ENCODE data around the gene EIF6.
"Not testable (repeated sequence)": the region's sequence is repeated elsewhere in the genome, so short reads cannot be mapped to it uniquely, and the experiment has no call there.

The EIF6 gene

GRCh38 chr20:35260426-35260825, 24.1 kb downstream of the EIF6 start:
- Histone ChIP-seq H3K27ac (ENCODE audit: low read depth, low read length) (no peak overlapping the region), H3K4me3 (ENCODE audit: low read depth in 1 of 5, low read length in 5 of 5) (no peak overlapping the region), H3K4me1 (ENCODE audit: control insufficient read depth in 5 of 5, insufficient read depth in 5 of 5, low read length in 5 of 5) (peaks cover 0 to 11% (median 8%) of the 10 kb centered on the region in 5 donors), H3K27me3 (ENCODE audit: control insufficient read depth in 5 of 5, insufficient read depth in 4 of 5, low read length in 5 of 5) (no peaks in the 10 kb centered on the region), H3K36me3 (ENCODE audit: control insufficient read depth in 5 of 5, insufficient read depth in 5 of 5, low read length in 5 of 5) (peaks cover 0 to 33% (median 14%) of the 10 kb centered on the region in 5 donors), H3K9ac (ENCODE audit: low read length in 5 of 5) (no peak overlapping the region), H3K9me3 (ENCODE audit: control insufficient read depth in 5 of 5, low read length in 5 of 5) (no peaks in the 10 kb centered on the region)

GRCh38 chr20:35257175-35257909, 27.2 kb downstream of the EIF6 start:
- H3K4me3 ChIP-seq (ENCODE audit: low read depth in 1 of 5, low read length in 5 of 5), result no peak overlapping the region
- no peaks in the 10 kb centered on the region for H3K27me3 ChIP-seq (ENCODE audit: control insufficient read depth in 5 of 5, insufficient read depth in 4 of 5, low read length in 5 of 5)
- H3K36me3 ChIP-seq (ENCODE audit: control insufficient read depth in 5 of 5, insufficient read depth in 5 of 5, low read length in 5 of 5), result peaks cover 0 to 24% (median 10%) of the 10 kb centered on the region in 5 donors
- no peaks in the 10 kb centered on the region for H3K4me1 ChIP-seq (ENCODE audit: control insufficient read depth in 5 of 5, insufficient read depth in 5 of 5, low read length in 5 of 5)
- H3K9ac ChIP-seq (ENCODE audit: low read length in 5 of 5), result no peak overlapping the region
- no peaks in the 10 kb centered on the region for H3K9me3 ChIP-seq (ENCODE audit: control insufficient read depth in 5 of 5, low read length in 5 of 5)
- H3K27ac ChIP-seq (ENCODE audit: low read depth, low read length), result no peak overlapping the region

DNA sequence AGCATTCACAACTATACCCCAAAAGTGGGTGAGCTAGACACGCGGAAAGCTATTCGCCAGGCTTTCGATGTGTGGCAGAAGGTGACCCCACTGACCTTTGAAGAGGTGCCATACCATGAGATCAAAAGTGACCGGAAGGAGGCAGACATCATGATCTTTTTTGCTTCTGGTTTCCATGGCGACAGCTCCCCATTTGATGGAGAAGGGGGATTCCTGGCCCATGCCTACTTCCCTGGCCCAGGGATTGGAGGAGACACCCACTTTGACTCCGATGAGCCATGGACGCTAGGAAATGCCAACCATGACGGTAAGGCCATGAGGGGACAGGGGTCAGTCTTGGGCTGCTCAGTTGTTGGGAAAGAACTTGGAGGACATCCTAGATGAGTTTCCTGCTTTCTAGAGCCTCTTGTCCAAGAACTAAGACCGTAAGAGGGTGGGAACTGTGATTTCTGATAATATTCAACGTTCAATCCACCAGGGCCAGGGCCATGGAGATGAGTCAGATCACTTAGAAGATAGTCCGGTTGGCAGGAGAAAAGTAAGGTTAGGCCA, 30.0 kb downstream of the EIF6 start:
- Histone ChIP-seq H3K4me3 (ENCODE audit: low read depth in 1 of 5, low read length in 5 of 5) (no peak overlapping the region), H3K9ac (ENCODE audit: low read length in 5 of 5) (no peak overlapping the region), H3K27ac (ENCODE audit: low read depth, low read length) (no peak overlapping the region), H3K4me1 (ENCODE audit: control insufficient read depth in 5 of 5, insufficient read depth in 5 of 5, low read length in 5 of 5) (no peaks in the 10 kb centered on the region), H3K9me3 (ENCODE audit: control insufficient read depth in 5 of 5, low read length in 5 of 5) (no peaks in the 10 kb centered on the region), H3K36me3 (ENCODE audit: control insufficient read depth in 5 of 5, insufficient read depth in 5 of 5, low read length in 5 of 5) (peaks cover 0 to 13% (median 3%) of the 10 kb centered on the region in 5 donors), H3K27me3 (ENCODE audit: control insufficient read depth in 5 of 5, insufficient read depth in 4 of 5, low read length in 5 of 5) (no peaks in the 10 kb centered on the region)

GRCh38 chr20:35253010-35253409, 31.6 kb downstream of the EIF6 start:
- no peak overlapping the region for H3K4me3 ChIP-seq (ENCODE audit: low read depth in 1 of 5, low read length in 5 of 5)
- no peaks in the 10 kb centered on the region for H3K9me3 ChIP-seq (ENCODE audit: control insufficient read depth in 5 of 5, low read length in 5 of 5)
- no peaks in the 10 kb centered on the region for H3K4me1 ChIP-seq (ENCODE audit: control insufficient read depth in 5 of 5, insufficient read depth in 5 of 5, low read length in 5 of 5)
- no peaks in the 10 kb centered on the region for H3K27me3 ChIP-seq (ENCODE audit: control insufficient read depth in 5 of 5, insufficient read depth in 4 of 5, low read length in 5 of 5)
- H3K36me3 ChIP-seq (ENCODE audit: control insufficient read depth in 5 of 5, insufficient read depth in 5 of 5, low read length in 5 of 5), result peaks cover 0 to 13% (median 3%) of the 10 kb centered on the region in 5 donors
- no peak overlapping the region for H3K9ac ChIP-seq (ENCODE audit: low read length in 5 of 5)
- no peak overlapping the region for H3K27ac ChIP-seq (ENCODE audit: low read depth, low read length)

- not testable (repeated sequence) for H3K27me3 ChIP-seq (ENCODE audit: control insufficient read depth in 5 of 5, insufficient read depth in 4 of 5, low read length in 5 of 5); H3K9ac ChIP-seq (ENCODE audit: low read length in 5 of 5); H3K9me3 ChIP-seq (ENCODE audit: control insufficient read depth in 5 of 5, low read length in 5 of 5); H3K4me1 ChIP-seq (ENCODE audit: control insufficient read depth in 5 of 5, insufficient read depth in 5 of 5, low read length in 5 of 5); H3K4me3 ChIP-seq (ENCODE audit: low read depth in 1 of 5, low read length in 5 of 5); H3K27ac ChIP-seq (ENCODE audit: low read depth, low read length)
- peaks cover 0 to 13% (median 3%) of the 10 kb centered on the region in 5 donors for H3K36me3 ChIP-seq (ENCODE audit: control insufficient read depth in 5 of 5, insufficient read depth in 5 of 5, low read length in 5 of 5)
These were observed 32.0 kb downstream of the EIF6 start for GRCh38 chr20:35252598-35252997.

DNA sequence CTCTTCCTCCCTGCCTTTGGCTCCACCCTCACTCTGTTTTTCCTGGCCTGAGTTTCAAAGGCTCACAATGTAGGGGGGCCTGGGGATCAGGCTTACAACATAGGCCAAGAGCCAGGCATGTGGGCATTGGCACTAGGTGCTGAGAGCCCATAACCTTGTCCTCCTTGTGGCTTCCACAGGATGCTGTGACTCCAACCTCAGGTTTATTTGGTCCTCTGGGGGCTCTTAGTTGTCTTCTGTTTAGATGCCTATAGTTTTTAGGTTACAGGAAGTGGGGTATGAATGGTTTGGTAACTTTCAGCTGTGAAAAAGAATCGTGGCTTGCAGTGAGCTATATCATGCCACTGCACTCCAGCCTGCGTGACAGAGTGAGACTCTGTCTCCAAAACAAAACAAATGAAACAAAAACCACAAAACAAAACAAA, 32.5 kb downstream of the EIF6 start:
- H3K4me1 ChIP-seq (ENCODE audit: control insufficient read depth in 5 of 5, insufficient read depth in 5 of 5, low read length in 5 of 5), result no peaks in the 10 kb centered on the region
- H3K36me3 ChIP-seq (ENCODE audit: control insufficient read depth in 5 of 5, insufficient read depth in 5 of 5, low read length in 5 of 5), result peaks cover 0 to 16% (median 3%) of the 10 kb centered on the region in 5 donors
- no peaks in the 10 kb centered on the region for H3K27me3 ChIP-seq (ENCODE audit: control insufficient read depth in 5 of 5, insufficient read depth in 4 of 5, low read length in 5 of 5)
- H3K27ac ChIP-seq (ENCODE audit: low read depth, low read length), result no peak overlapping the region
- no peak overlapping the region for H3K4me3 ChIP-seq (ENCODE audit: low read depth in 1 of 5, low read length in 5 of 5)
- no peaks in the 10 kb centered on the region for H3K9me3 ChIP-seq (ENCODE audit: control insufficient read depth in 5 of 5, low read length in 5 of 5)
- H3K9ac ChIP-seq (ENCODE audit: low read length in 5 of 5), result no peak overlapping the region

DNA sequence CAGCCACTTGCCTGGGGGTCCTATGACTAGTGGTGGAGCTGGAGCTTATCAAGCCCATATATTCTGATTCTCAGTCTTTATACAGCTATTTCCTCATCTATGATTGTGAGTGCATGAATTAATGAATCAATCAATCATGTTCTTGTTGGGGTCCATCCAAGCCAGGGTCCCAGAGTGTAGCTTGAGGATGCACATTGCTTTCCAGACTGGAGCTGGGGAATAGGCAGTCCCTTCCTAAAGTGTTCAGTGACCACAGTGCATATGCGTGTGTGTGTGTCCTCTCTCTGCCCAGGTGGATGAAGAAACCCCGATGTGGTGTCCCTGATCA, 33.0 kb downstream of the EIF6 start:
- H3K9me3 ChIP-seq (ENCODE audit: control insufficient read depth in 5 of 5, low read length in 5 of 5), result no peaks in the 10 kb centered on the region
- H3K27ac ChIP-seq (ENCODE audit: low read depth, low read length), result no peak overlapping the region
- H3K9ac ChIP-seq (ENCODE audit: low read length in 5 of 5), result no peak overlapping the region
- H3K4me1 ChIP-seq (ENCODE audit: control insufficient read depth in 5 of 5, insufficient read depth in 5 of 5, low read length in 5 of 5), result no peaks in the 10 kb centered on the region
- no peaks in the 10 kb centered on the region for H3K27me3 ChIP-seq (ENCODE audit: control insufficient read depth in 5 of 5, insufficient read depth in 4 of 5, low read length in 5 of 5)
- peaks cover 0 to 14% (median 3%) of the 10 kb centered on the region in 5 donors for H3K36me3 ChIP-seq (ENCODE audit: control insufficient read depth in 5 of 5, insufficient read depth in 5 of 5, low read length in 5 of 5)
- H3K4me3 ChIP-seq (ENCODE audit: low read depth in 1 of 5, low read length in 5 of 5), result no peak overlapping the region

DNA sequence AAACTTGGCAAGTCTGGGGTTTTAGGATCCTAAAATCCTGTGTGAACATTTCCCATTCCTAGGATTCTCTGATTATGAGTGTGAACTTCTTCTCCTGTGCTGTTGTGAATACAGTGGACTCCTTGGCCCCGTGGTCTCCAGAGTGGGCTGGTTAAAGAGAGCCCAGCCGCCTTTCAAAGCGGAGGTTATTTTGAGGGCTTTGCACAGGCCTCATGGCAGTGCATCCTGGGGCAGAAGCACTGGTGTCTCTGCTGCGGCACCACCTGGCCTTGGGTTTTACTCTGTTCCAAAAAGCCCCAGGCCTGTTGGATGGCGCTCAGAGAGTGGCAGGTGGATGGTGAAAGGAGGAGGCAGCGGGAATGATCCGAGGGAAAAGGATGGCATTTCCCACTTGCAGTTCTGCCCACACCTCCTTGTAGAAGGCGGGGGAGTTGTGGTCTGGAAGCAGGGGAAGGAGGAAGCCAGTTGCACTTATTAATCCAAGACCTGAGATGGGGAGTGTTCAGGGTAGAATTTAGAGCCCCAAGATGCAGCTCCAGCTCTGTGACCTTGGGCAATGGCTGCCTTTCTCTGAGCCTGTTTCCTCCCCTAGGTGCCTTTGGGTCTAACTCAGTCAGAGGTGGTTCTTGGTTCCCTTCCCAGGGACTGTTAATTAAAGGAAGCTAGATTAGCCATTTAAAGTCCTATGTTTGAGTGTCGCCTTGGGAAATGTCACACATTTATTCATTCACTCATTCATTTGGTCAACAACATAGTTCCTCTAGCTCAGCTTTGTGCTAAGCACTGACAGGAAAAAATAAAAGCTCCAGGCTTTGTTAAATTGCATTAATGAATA, 35.7 kb downstream of the EIF6 start:
- no peak overlapping the region for H3K4me3 ChIP-seq (ENCODE audit: low read depth in 1 of 5, low read length in 5 of 5)
- no peaks in the 10 kb centered on the region for H3K27me3 ChIP-seq (ENCODE audit: control insufficient read depth in 5 of 5, insufficient read depth in 4 of 5, low read length in 5 of 5)
- H3K27ac ChIP-seq (ENCODE audit: low read depth, low read length), result no peak overlapping the region
- H3K9ac ChIP-seq (ENCODE audit: low read length in 5 of 5), result no peak overlapping the region
- peaks cover 0 to 10% (median 3%) of the 10 kb centered on the region in 5 donors for H3K36me3 ChIP-seq (ENCODE audit: control insufficient read depth in 5 of 5, insufficient read depth in 5 of 5, low read length in 5 of 5)
- no peaks in the 10 kb centered on the region for H3K4me1 ChIP-seq (ENCODE audit: control insufficient read depth in 5 of 5, insufficient read depth in 5 of 5, low read length in 5 of 5)
- no peaks in the 10 kb centered on the region for H3K9me3 ChIP-seq (ENCODE audit: control insufficient read depth in 5 of 5, low read length in 5 of 5)

DNA sequence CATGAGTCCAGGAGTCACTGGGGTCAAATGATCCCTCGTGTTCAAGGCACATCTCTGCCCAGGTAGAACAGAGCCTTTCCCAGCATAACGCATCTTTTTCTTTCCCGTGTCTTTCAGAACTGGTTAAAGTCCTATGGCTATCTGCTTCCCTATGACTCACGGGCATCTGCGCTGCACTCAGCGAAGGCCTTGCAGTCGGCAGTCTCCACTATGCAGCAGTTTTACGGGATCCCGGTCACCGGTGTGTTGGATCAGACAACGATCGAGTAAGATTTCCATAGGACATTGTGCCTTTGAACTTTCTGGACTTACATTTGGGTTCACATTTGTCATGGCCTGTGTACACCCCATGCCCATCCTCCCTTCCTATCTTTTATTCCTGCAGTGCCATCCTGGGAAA, 37.8 kb downstream of the EIF6 start:
- Histone ChIP-seq H3K4me3 (ENCODE audit: low read depth in 1 of 5, low read length in 5 of 5) (no peak overlapping the region), H3K36me3 (ENCODE audit: control insufficient read depth in 5 of 5, insufficient read depth in 5 of 5, low read length in 5 of 5) (peaks cover 0 to 7% (median 3%) of the 10 kb centered on the region in 5 donors), H3K27ac (ENCODE audit: low read depth, low read length) (no peak overlapping the region), H3K9ac (ENCODE audit: low read length in 5 of 5) (no peak overlapping the region), H3K4me1 (ENCODE audit: control insufficient read depth in 5 of 5, insufficient read depth in 5 of 5, low read length in 5 of 5) (no peaks in the 10 kb centered on the region), H3K27me3 (ENCODE audit: control insufficient read depth in 5 of 5, insufficient read depth in 4 of 5, low read length in 5 of 5) (no peaks in the 10 kb centered on the region), H3K9me3 (ENCODE audit: control insufficient read depth in 5 of 5, low read length in 5 of 5) (no peaks in the 10 kb centered on the region)

DNA sequence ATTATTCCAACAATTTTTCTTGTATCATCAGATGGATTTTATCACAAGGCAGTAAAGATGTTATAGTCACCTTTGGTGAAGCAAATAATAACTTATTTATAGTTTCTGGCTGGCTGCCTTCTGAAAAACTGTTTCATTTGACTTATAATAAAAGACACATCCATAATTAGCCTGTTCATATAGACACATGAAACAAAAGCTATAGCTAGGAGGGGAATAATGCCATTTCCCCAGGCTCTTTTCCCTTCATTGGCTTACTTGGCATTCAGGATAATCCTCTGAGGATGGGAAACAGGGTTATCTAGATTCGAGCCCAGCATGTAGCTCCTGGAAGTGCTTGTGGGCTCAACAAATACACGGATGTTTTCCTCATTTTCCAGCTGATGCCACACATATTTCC, 40.6 kb downstream of the EIF6 start:
- no peak overlapping the region for H3K27ac ChIP-seq (ENCODE audit: low read depth, low read length)
- H3K9ac ChIP-seq (ENCODE audit: low read length in 5 of 5), result no peak overlapping the region
- no peaks in the 10 kb centered on the region for H3K9me3 ChIP-seq (ENCODE audit: control insufficient read depth in 5 of 5, low read length in 5 of 5)
- H3K4me3 ChIP-seq (ENCODE audit: low read depth in 1 of 5, low read length in 5 of 5), result no peak overlapping the region
- no peaks in the 10 kb centered on the region for H3K4me1 ChIP-seq (ENCODE audit: control insufficient read depth in 5 of 5, insufficient read depth in 5 of 5, low read length in 5 of 5)
- no peaks in the 10 kb centered on the region for H3K27me3 ChIP-seq (ENCODE audit: control insufficient read depth in 5 of 5, insufficient read depth in 4 of 5, low read length in 5 of 5)
- H3K36me3 ChIP-seq (ENCODE audit: control insufficient read depth in 5 of 5, insufficient read depth in 5 of 5, low read length in 5 of 5), result peaks cover 0 to 7% (median 3%) of the 10 kb centered on the region in 5 donors

All from subcutaneous abdominal adipose tissue (tissue), 5 donors.